K562 (cell line): ENCODE results near the gene SLC7A4. TPM values are rescaled to one million over a fixed set of nuclear protein-coding genes. Genes with fewer than 3 reads are reported as not detected.

Source experiments
- ARID2 ChIP-seq: fragments of 450-650 bp; IDR thresholded peaks from 2 replicates; pipeline ENCODE4 v1.6.1; 2017; ENCODE audit warnings: antibody characterized with exemption, mild to moderate bottlenecking
- ATF7 ChIP-seq: fragments of 450-650 bp; IDR thresholded peaks from 2 replicates; pipeline ENCODE4 v1.7.1; 2014; ENCODE audit warnings: mild to moderate bottlenecking, moderate library complexity
- CREB3 ChIP-seq: fragments of 450-650 bp; conservative IDR thresholded peaks from 2 replicates; pipeline ENCODE4 v1.6.1; 2016; ENCODE audit warnings: missing genetic modification characterization, low read depth, mild to moderate bottlenecking, missing compliant biosample characterization, moderate library complexity
- CXXC5 ChIP-seq: fragments of 250-450 bp; sonication (Bioruptor Pico); IDR thresholded peaks from 2 replicates; pipeline ENCODE4 v1.8.0; 2022; ENCODE audit warnings: inconsistent platforms, mild to moderate bottlenecking, moderate library complexity
- E2F3 ChIP-seq: fragments of 250-450 bp; sonication (Bioruptor Pico); IDR thresholded peaks from 2 replicates; pipeline ENCODE4 v1.4.0; 2020; ENCODE audit warnings: mild to moderate bottlenecking
- ETS2 ChIP-seq: IDR thresholded peaks from 2 replicates; pipeline ENCODE4 v1.6.1; 2016; ENCODE audit warnings: borderline replicate concordance, missing genetic modification characterization, mild to moderate bottlenecking, moderate library complexity, missing compliant biosample characterization; ENCODE audit not compliant: poor library complexity, severe bottlenecking
- FOXA3 ChIP-seq, 2 experiments: fragments of 450-650 bp in 1 of 2; sonication (generic) in 1 of 2; formaldehyde crosslinking; IDR thresholded peaks in 1 of 2; conservative IDR thresholded peaks in 1 of 2; 2 replicates each; pipeline versions ENCODE4 v1.4.0 to v1.8.0; 2020 to 2022; ENCODE audit warnings: mild to moderate bottlenecking in 2 of 2, missing genetic modification reagents in 1 of 2
- GTF2E2 ChIP-seq: fragments of 200-800 bp; sonication (Bioruptor generic); IDR thresholded peaks from 2 replicates; pipeline ENCODE4 v1.6.1; 2016; ENCODE audit warnings: missing genetic modification characterization, missing compliant biosample characterization
- HEY1 ChIP-seq: fragments of 250-450 bp; sonication (Bioruptor Pico); IDR thresholded peaks from 2 replicates; pipeline ENCODE4 v1.5.0; 2020; ENCODE audit warnings: mild to moderate bottlenecking, moderate library complexity, borderline replicate concordance
- HNRNPL ChIP-seq: fragments of 200-400 bp; formaldehyde crosslinking; IDR thresholded peaks from 2 replicates; pipeline ENCODE4 v1.6.1; 2017; ENCODE audit warnings: low read depth, mild to moderate bottlenecking, low read length
- HOMEZ ChIP-seq: fragments of 250-450 bp; sonication (Bioruptor Pico); IDR thresholded peaks from 2 replicates; pipeline ENCODE4 v1.4.0; 2020; ENCODE audit warnings: mild to moderate bottlenecking, moderate library complexity
- KDM5B ChIP-seq: fragments of 200-600 bp; sonication (generic); IDR thresholded peaks from 2 replicates; pipeline ENCODE4 v1.6.1; 2012; ENCODE audit warnings: low read depth, mild to moderate bottlenecking, moderate library complexity, low read length, control low read depth, inconsistent platforms; ENCODE audit not compliant: insufficient replicate concordance
- MLX ChIP-seq, 2 experiments: fragments of 450-650 bp in 1 of 2; sonication (generic) in 1 of 2; formaldehyde crosslinking; conservative IDR thresholded peaks; 2 replicates each; pipeline versions ENCODE4 v1.4.0 to v1.8.1; 2020 to 2022; ENCODE audit warnings: mild to moderate bottlenecking in 1 of 2, missing genetic modification reagents in 1 of 2
- MYNN ChIP-seq, 2 experiments: sonication (generic); formaldehyde crosslinking in 1 of 2; IDR thresholded peaks; 2 replicates each; pipeline versions ENCODE4 v1.5.0 to v1.6.1; 2016 to 2020; ENCODE audit warnings: antibody characterized with exemption in 1 of 2, missing genetic modification reagents in 1 of 2
- RNF2 ChIP-seq: sonication (generic); IDR thresholded peaks from 2 replicates; pipeline ENCODE4 v1.6.1; 2016
- STAG1 ChIP-seq: sonication (generic); formaldehyde crosslinking; IDR thresholded peaks from 2 replicates; pipeline ENCODE4 v1.5.0; 2020; ENCODE audit warnings: missing genetic modification reagents, borderline replicate concordance
- STAT5B ChIP-seq: fragments of 250-450 bp; sonication (Bioruptor Pico); IDR thresholded peaks from 2 replicates; pipeline ENCODE4 v1.8.0; 2021; ENCODE audit warnings: mild to moderate bottlenecking, inconsistent platforms
- TOE1 ChIP-seq, 2 experiments: fragments of 450-650 bp in 1 of 2; sonication (generic) in 1 of 2; formaldehyde crosslinking in 1 of 2; IDR thresholded peaks; 2 replicates each; pipeline versions ENCODE4 v1.7.1 to v1.8.0; 2016 to 2022; ENCODE audit warnings: borderline replicate concordance in 2 of 2, mild to moderate bottlenecking in 2 of 2, antibody characterized with exemption in 1 of 2, inconsistent platforms in 1 of 2, low read depth in 1 of 2, missing genetic modification reagents in 1 of 2, moderate library complexity in 1 of 2
- ZBTB7A ChIP-seq: IDR thresholded peaks from 2 replicates; pipeline ENCODE4 v1.6.1; 2011; ENCODE audit warnings: low read depth, mild to moderate bottlenecking, low read length, moderate library complexity, borderline replicate concordance; ENCODE audit not compliant: control insufficient read depth
- ZNF408 ChIP-seq: fragments of 250-450 bp; sonication (Bioruptor Pico); IDR thresholded peaks from 2 replicates; pipeline ENCODE4 v1.4.0; 2020; ENCODE audit warnings: low read depth, mild to moderate bottlenecking, moderate library complexity
- ZNF431 ChIP-seq: sonication (generic); formaldehyde crosslinking; IDR thresholded peaks from 2 replicates; pipeline ENCODE4 v1.8.0; 2022; ENCODE audit warnings: mild to moderate bottlenecking, missing genetic modification reagents
- ZNF444 ChIP-seq: fragments of 250-450 bp; sonication (Bioruptor Pico); IDR thresholded peaks from 2 replicates; pipeline ENCODE4 v1.4.0; 2020; ENCODE audit warnings: mild to moderate bottlenecking, moderate library complexity
- ZNF551 ChIP-seq: fragments of 250-450 bp; sonication (Bioruptor Pico); IDR thresholded peaks from 2 replicates; pipeline ENCODE4 v1.5.0; 2021; ENCODE audit warnings: mild to moderate bottlenecking, moderate library complexity
- ZNF57 ChIP-seq: fragments of 450-650 bp; formaldehyde crosslinking; IDR thresholded peaks from 2 replicates; pipeline ENCODE4 v1.4.0; 2020; ENCODE audit warnings: mild to moderate bottlenecking, moderate library complexity
- ZNF583 ChIP-seq: fragments of 250-450 bp; sonication (Bioruptor Pico); IDR thresholded peaks from 2 replicates; pipeline ENCODE4 v1.4.0; 2020
- ZNF785 ChIP-seq: fragments of 250-450 bp; sonication (Bioruptor Pico); IDR thresholded peaks from 2 replicates; pipeline ENCODE4 v1.4.0; 2020; ENCODE audit warnings: mild to moderate bottlenecking
- polyA plus RNA-seq, 8 experiments: library from polyadenylated mRNA; depleted of rRNA in 4 of 8; stranded (reverse) in 5 of 8; unstranded in 3 of 8; fragments of >200 nt; fragmentation: Nextera tagmentation in 2 of 8; fragmentation: Illumina TruSeq in 1 of 8; extraction: Ambion mirVana in 2 of 8; extraction: Trizol in 1 of 8; gene quantifications; 2 replicates each; pipeline versions ENCODE4 v1.2.1 to v1.2.3, GENCODE V29; 2011 to 2014; ENCODE audit warnings: inconsistent platforms in 1 of 8, missing spikeins in 1 of 8
- total RNA-seq, 7 experiments: library from RNA; depleted of rRNA in 6 of 7; stranded (reverse); fragments of >200 nt in 6 of 7; fragmentation: Illumina TruSeq in 2 of 7; extraction: Trizol in 2 of 7; gene quantifications; 2 replicates each; pipeline versions ENCODE4 v1.2.1 to v1.2.3, GENCODE V29; 2011 to 2021; ENCODE audit warnings: low replicate concordance in 1 of 7

SLC7A4 gene
- total and polyA plus RNA-seq, 9 of the 15 experiments (the other 6 are each of a cell fraction or from before 2014, with no cell fraction given) = not detected

GRCh38 chr22:21000987-21001600, 31.3 kb downstream of the SLC7A4 start (continued):
- TF ChIP-seq ZNF785 (CRISPR knock-in tag) (no peak; the same call in 1 of the 2 replicates), MYNN (IDR thresholded peaks at IDR 0.05) (no peak), MYNN (CRISPR knock-in tag; IDR thresholded peaks at IDR 0.05) (no peak), ZNF408 (peak; percentile 21; the same call in 1 of the 2 replicates), HEY1 (CRISPR knock-in tag) (no peak), CXXC5 (no peak), RNF2 (no peak), ZNF444 (CRISPR knock-in tag) (0 out of 2 replicates have a peak, but pooled peaks have one; percentile 64), STAT5B (CRISPR knock-in tag) (no peak), E2F3 (CRISPR knock-in tag) (peak; percentile 60; the same call in 1 of the 2 replicates), ARID2 (no peak), TOE1 (IDR thresholded peaks at IDR 0.05; ENCODE audit: borderline replicate concordance) (no peak), TOE1 (CRISPR knock-in tag; IDR thresholded peaks at IDR 0.05; ENCODE audit: borderline replicate concordance, low read depth) (no peak), ZBTB7A (no peak), ZNF551 (CRISPR knock-in tag) (no peak), STAG1 (CRISPR knock-in tag) (no peak), HOMEZ (CRISPR knock-in tag) (no peak), ZNF57 (CRISPR knock-in tag) (peak; percentile 15), HNRNPL (no peak), ETS2 (no peak), ZNF583 (CRISPR knock-in tag) (0 out of 2 replicates have a peak, but pooled peaks have one; percentile 47), ZNF431 (no peak), ATF7 (no peak), FOXA3 (CRISPR knock-in tag; conservative IDR thresholded peaks at IDR 0.05 in 1 of 2, IDR thresholded peaks at IDR 0.05 in 1 of 2) (no peak), KDM5B (no peak), GTF2E2 (tag) (no peak), MLX (CRISPR knock-in tag; conservative IDR thresholded peaks at IDR 0.05) (no peak), CREB3 (tag) (no peak)
